Ovary (tissue), 9 donors: Measurements from ENCODE around the gene ARFGAP1. TPM values are rescaled to one million over a fixed set of nuclear protein-coding genes. Genes with fewer than 3 reads are reported as not detected.

Experiments used
- DNase-seq, 5 donors: peaks; one replicate each; pipeline ENCODE4 v3.0.0-alpha.2; 2019 to 2020
- H3K27ac ChIP-seq, 2 donors: fragments of 200-600 bp; one replicate each; pipeline versions ENCODE4 v1.5.1 to v1.8.0; 2019 to 2022
- H3K27me3 ChIP-seq: fragments of 200-600 bp; one replicate; pipeline ENCODE4 v1.8.0; 2022
- H3K36me3 ChIP-seq: fragments of 200-600 bp; sonication (generic); one replicate; pipeline ENCODE4 v1.5.1; 2019
- H3K4me1 ChIP-seq: one replicate; pipeline ENCODE4 v1.8.1; 2013; ENCODE audit warnings: mild to moderate bottlenecking, moderate library complexity; ENCODE audit not compliant: insufficient read depth
- H3K4me3 ChIP-seq: fragments of 200-600 bp; sonication (generic); one replicate; pipeline ENCODE4 v1.5.1; 2017
- H3K9me3 ChIP-seq, 2 donors: fragments of 200-600 bp in 1 of 2; sonication (generic) in 1 of 2; one replicate each; pipeline versions ENCODE4 v1.5.1 to v1.8.1; 2013 to 2019; ENCODE audit warnings: mild to moderate bottlenecking in 1 of 2, moderate library complexity in 1 of 2
- CTCF ChIP-seq, 3 donors: fragments of 450-650 bp in 2 of 3; fragments of 200-600 bp in 1 of 3; IDR thresholded peaks; one replicate each; pipeline versions ENCODE4 v1.5.1 to v1.8.0; 2016 to 2022; ENCODE audit warnings: antibody characterized with exemption in 3 of 3, mild to moderate bottlenecking in 1 of 3
- EP300 ChIP-seq: sonication (generic); formaldehyde crosslinking; IDR thresholded peaks from one replicate; pipeline ENCODE4 v1.6.1; 2017; ENCODE audit warnings: antibody characterized with exemption
- POLR2A ChIP-seq: fragments of 450-650 bp; IDR thresholded peaks from one replicate; pipeline ENCODE4 v1.6.1; 2017; ENCODE audit warnings: antibody characterized with exemption, mild to moderate bottlenecking, moderate library complexity
- WGBS, 3 donors: extraction: QIAGEN DNeasy Blood & Tissue Kit in 1 of 3; methylation state at CpG; one replicate each; pipeline versions ENCODE4 v1.1.5 to v1.1.7; 2013 to 2017; 5-methylcytosine and 5-hydroxymethylcytosine counted together
- intact Hi-C, 4 donors: fragments of 100-400 bp; cut with DNase I; formaldehyde crosslinking; loops; one replicate each; pipeline versions ENCODE4 v1.11.0 to v1.15.1; 2022 to 2023
- polyA plus RNA-seq, 2 donors: library from polyadenylated mRNA; stranded (reverse); fragments of 200-250 nt in 1 of 2; fragments of 350-450 nt in 1 of 2; fragmentation: Illumina TruSeq in 1 of 2; extraction: RNeasy Lipid Tissue Mini Kit (QIAGEN cat#74804) in 1 of 2; gene quantifications; one replicate each; pipeline ENCODE4 v1.2.3, GENCODE V29; 2013 to 2014
- total RNA-seq, 7 donors: library from RNA; depleted of rRNA in 2 of 7; stranded (reverse); fragments of >200 nt in 2 of 7; fragmentation: NEBNext Ultra II Directional in 3 of 7; extraction: Animal tissue kit (Norgen Biotek cat#: 25700) in 3 of 7; gene quantifications; one replicate each; pipeline versions ENCODE4 v1.1.0 to v1.2.4, GENCODE V29; 2016 to 2023
- donor health status: DM: no; HTN: no; CAD: no; lungs with moderate emphysema.
- donor health status: DM: no; HTN: no; CAD: no.
- donor health status: Bipolar disorder and iron deficiency.
- donor health status: DM: yes; HTN: yes; CAD: no.
- donor health status: DM: no; HTN: no; CAD: no.
- donor health status: DM: yes; HTN: yes; CAD: no.

Gene ARFGAP1
- total and polyA plus RNA-seq, 9 donors, result 18.9 to 80.2 (median 68.7) TPM

- 59 to 65% (median 62%) methylated on average over 13 of the region's 13 CpGs for WGBS, 3 donors
- Histone ChIP-seq H3K36me3 (no peaks in the 10 kb centered on the region), H3K27ac (no peak overlapping the region), H3K27me3 (no peaks in the 10 kb centered on the region), H3K9me3 (no peaks in the 10 kb centered on the region), H3K4me3 (no peak overlapping the region), H3K4me1 (no peaks in the 10 kb centered on the region)
- intact Hi-C loops, result no loop called here
- TF ChIP-seq EP300, result no peak
- no peak for TF ChIP-seq POLR2A
- TF ChIP-seq CTCF (IDR thresholded peaks at IDR 0.05), result no peak
- DNase-seq, result no peak
Observed at GRCh38 chr20:63228806-63229205, 43.8 kb upstream of the ARFGAP1 start.

GRCh38 chr20:63230800-63231268 is 41.8 kb upstream of the ARFGAP1 start:
- 11 to 17% (median 12%) methylated on average over 17 of the region's 17 CpGs for WGBS, 3 donors

GRCh38 chr20:63232235-63233060 is 40.2 kb upstream of the ARFGAP1 start:
- no peak overlapping the region for H3K4me3 ChIP-seq
- intact Hi-C loops, result loop anchor here in 2 of 4 donors (5.0 to 10.0 kb wide), 2 partner anchors 175 to 178 kb away; no protein-coding TSS in a partner anchor
- H3K27ac ChIP-seq, result no peak overlapping the region
- TF ChIP-seq POLR2A (no peak), CTCF (IDR thresholded peaks at IDR 0.05) (no peak), EP300 (no peak)
- no peaks in the 10 kb centered on the region for H3K27me3 ChIP-seq
- no peaks in the 10 kb centered on the region for H3K36me3 ChIP-seq
- no peaks in the 10 kb centered on the region for H3K9me3 ChIP-seq
- DNase-seq, result no peak
- H3K4me1 ChIP-seq, result no peaks in the 10 kb centered on the region
- WGBS, 3 donors, result 23 to 43% (median 28%) methylated on average over 18 of the region's 18 CpGs

More at GRCh38 chr20:63230800-63231268, 41.8 kb upstream of the ARFGAP1 start:
- Histone ChIP-seq H3K4me3 (no peak overlapping the region), H3K4me1 (no peaks in the 10 kb centered on the region), H3K9me3 (no peaks in the 10 kb centered on the region), H3K36me3 (no peaks in the 10 kb centered on the region), H3K27ac (no peak overlapping the region), H3K27me3 (no peaks in the 10 kb centered on the region)
- TF ChIP-seq EP300, result no peak
- peak in 1 of 3 donors; percentile 29 for TF ChIP-seq CTCF (IDR thresholded peaks at IDR 0.05)
- peak; percentile 39 to 77 (median 46) for DNase-seq
- intact Hi-C loops, result loop anchor here in 2 of 4 donors (5.0 to 10.0 kb wide), 2 partner anchors 174 to 176 kb away; no protein-coding TSS in a partner anchor

- no peak overlapping the region for H3K4me3 ChIP-seq
- TF ChIP-seq CTCF (IDR thresholded peaks at IDR 0.05) (no peak), EP300 (no peak), POLR2A (no peak)
- H3K27me3 ChIP-seq, result no peaks in the 10 kb centered on the region
- 53 to 64% (median 61%) methylated on average over 3 of the region's 3 CpGs for WGBS, 3 donors
- H3K4me1 ChIP-seq, result no peaks in the 10 kb centered on the region
- H3K27ac ChIP-seq, result no peak overlapping the region
- H3K9me3 ChIP-seq, result no peaks in the 10 kb centered on the region
- no peaks in the 10 kb centered on the region for H3K36me3 ChIP-seq
- no peak for DNase-seq
- intact Hi-C loops, result loop anchor here in 2 of 4 donors (5.0 to 10.0 kb wide), 2 partner anchors 176 to 178 kb away; no protein-coding TSS in a partner anchor
Observed at GRCh38 chr20:63233061-63233344, 39.6 kb upstream of the ARFGAP1 start.
